GM21423 (cell line): ENCODE results near the gene TOR4A.
"Not testable (repeated sequence)": the region's sequence is repeated elsewhere in the genome, so short reads cannot be mapped to it uniquely, and the experiment has no call there.

ENCODE experiments used
- ATAC-seq: cut with Tn5 transposase; IDR thresholded peaks from one replicate; pipeline ENCODE4 v1.9.1; 2021; ENCODE audit warnings: mild to moderate bottlenecking, moderate library complexity; ENCODE audit not compliant: unreplicated experiment

TOR4A gene

GRCh38 chr9:137251490-137252268 is 25.8 kb upstream of the TOR4A start:
- ATAC-seq: no peak

- no peak for ATAC-seq
These were observed 24.7 kb upstream of the TOR4A start for GRCh38 chr9:137252555-137253506.

- no peak for ATAC-seq
These were observed 23.6 kb upstream of the TOR4A start for GRCh38 chr9:137253717-137254623.

GRCh38 chr9:137254624-137255447 is 22.7 kb upstream of the TOR4A start, which contains the start of gene NELFB:
Gene NELFB (plus strand): TSS chr9:137255327.
- peak; percentile 76 for ATAC-seq

GRCh38 chr9:137255448-137256114 is 21.9 kb upstream of the TOR4A start:
- peak; percentile 18 for ATAC-seq

- ATAC-seq: no peak
These were observed 21.2 kb upstream of the TOR4A start for GRCh38 chr9:137256362-137256761.

- ATAC-seq: no peak
These were observed 20.7 kb upstream of the TOR4A start for GRCh38 chr9:137256856-137257255.

GRCh38 chr9:137262173-137262908 is 15.2 kb upstream of the TOR4A start:
- not testable (repeated sequence) for ATAC-seq

GRCh38 chr9:137262909-137263285 is 14.6 kb upstream of the TOR4A start:
- ATAC-seq: no peak

- ATAC-seq: no peak
These were observed 14.0 kb upstream of the TOR4A start for GRCh38 chr9:137263506-137263905.

- no peak for ATAC-seq
These were observed 13.5 kb upstream of the TOR4A start for GRCh38 chr9:137264067-137264466.

- ATAC-seq: no peak
These were observed 11.9 kb upstream of the TOR4A start for GRCh38 chr9:137265496-137266161.

- ATAC-seq: no peak
These were observed 11.4 kb upstream of the TOR4A start for GRCh38 chr9:137266162-137266527.

GRCh38 chr9:137266585-137267453 is 10.7 kb upstream of the TOR4A start:
- ATAC-seq: no peak

GRCh38 chr9:137267933-137268355 is 9.6 kb upstream of the TOR4A start:
- ATAC-seq: no peak

- no peak for ATAC-seq
These were observed 8.9 kb upstream of the TOR4A start for GRCh38 chr9:137268538-137269201.
